ENCODE data around the gene LHX6.

DNA sequence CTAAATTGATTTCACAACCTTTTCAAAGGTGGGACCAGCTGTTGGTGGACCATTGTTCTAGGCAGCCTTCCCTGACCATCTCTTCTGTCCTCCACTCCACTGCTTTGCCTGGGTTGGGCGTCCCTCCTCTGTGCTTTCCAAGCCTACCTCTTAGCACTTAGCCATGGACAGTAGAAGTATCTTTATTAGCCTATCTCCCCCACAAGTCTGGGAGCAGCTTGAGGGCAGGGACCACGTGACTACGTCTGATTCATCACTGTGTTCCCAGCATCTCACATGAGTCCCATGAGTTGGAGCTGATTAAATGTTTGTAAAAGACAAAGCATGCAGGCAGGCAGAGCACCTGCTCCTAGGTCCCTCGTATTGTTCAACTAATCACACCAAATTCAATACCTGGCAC, 48.1 kb downstream of the LHX6 start:
- TF ChIP-seq, protein P1, sequence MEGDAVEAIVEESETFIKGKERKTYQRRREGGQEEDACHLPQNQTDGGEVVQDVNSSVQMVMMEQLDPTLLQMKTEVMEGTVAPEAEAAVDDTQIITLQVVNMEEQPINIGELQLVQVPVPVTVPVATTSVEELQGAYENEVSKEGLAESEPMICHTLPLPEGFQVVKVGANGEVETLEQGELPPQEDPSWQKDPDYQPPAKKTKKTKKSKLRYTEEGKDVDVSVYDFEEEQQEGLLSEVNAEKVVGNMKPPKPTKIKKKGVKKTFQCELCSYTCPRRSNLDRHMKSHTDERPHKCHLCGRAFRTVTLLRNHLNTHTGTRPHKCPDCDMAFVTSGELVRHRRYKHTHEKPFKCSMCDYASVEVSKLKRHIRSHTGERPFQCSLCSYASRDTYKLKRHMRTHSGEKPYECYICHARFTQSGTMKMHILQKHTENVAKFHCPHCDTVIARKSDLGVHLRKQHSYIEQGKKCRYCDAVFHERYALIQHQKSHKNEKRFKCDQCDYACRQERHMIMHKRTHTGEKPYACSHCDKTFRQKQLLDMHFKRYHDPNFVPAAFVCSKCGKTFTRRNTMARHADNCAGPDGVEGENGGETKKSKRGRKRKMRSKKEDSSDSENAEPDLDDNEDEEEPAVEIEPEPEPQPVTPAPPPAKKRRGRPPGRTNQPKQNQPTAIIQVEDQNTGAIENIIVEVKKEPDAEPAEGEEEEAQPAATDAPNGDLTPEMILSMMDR (IDR thresholded peaks at IDR 0.05), result no peak
- TF ChIP-seq POLR2A (IDR thresholded peaks at IDR 0.05) (no peak), EP300 (IDR thresholded peaks at IDR 0.05) (no peak), POLR2AphosphoS5 (IDR thresholded peaks at IDR 0.05) (no peak)
